HG03025 (cell line): ENCODE results near the gene CYP1A1.

Experiments
- ATAC-seq: cut with Tn5 transposase; IDR thresholded peaks from one replicate; pipeline ENCODE4 v1.9.1; 2021; ENCODE audit warnings: mild to moderate bottlenecking, moderate library complexity; ENCODE audit not compliant: unreplicated experiment, low FRiP score

Gene CYP1A1

DNA sequence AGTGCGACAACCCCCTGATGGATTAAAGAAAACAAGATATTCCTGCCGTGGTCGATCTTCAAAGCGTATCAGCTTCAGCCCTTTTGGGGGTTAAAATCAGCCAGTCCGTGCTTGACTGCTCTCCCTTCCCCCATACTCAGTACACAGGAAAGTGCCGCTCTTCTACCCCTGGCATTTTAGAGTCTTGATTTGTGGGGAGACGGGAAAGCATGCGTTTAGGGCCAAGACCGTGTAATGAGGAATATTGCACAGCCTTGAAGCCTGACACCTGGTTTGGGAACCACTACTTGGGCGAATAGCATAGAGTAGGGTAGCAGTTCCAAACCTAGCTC, 29.0 kb downstream of the CYP1A1 start:
- ATAC-seq = no peak

DNA sequence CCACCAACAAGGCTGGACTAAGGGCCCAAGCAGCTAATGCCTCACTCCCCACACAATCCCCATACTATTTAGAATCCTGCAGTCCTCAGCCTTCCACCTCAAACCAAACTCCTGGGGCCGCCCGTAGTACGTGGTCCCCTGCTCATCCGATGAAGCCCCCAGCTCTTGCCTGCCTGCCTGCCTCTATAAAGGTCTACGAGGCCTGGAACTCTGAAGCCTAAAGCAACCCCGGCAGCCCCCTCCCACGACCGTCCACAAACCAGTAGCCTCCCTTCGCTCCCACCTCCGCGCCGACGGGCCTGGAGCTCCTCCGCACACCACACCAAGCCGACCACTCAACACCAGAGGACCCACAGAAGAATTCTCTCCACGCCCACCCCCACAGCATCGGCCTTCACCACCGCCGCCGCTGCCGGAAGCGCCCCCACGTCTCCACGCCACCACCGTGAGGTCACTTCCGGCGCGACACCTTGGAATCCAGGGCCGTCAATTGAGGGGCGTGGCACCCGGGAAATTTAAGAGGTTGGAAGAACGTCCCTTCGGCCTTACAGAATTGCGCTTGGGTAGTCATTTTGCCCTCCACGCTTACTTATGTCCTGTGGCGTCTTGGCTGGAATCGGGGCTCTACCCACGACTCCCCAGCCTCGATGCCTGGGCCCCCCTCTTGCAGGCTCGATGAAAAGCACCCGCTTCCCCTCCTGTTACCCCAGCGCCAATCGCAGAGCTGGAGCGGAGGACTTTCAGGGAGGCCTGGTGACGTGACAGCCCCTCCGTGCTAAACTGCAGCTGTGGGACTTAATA, 29.5 kb downstream of the CYP1A1 start, which contains the start of gene EDC3:
Gene EDC3, minus strand, starts transcription at position 428 of the 801 bp plus-strand sequence. CDS start 20,900 bp downstream, outside the sequence.
- peak; percentile 57 for ATAC-seq

DNA sequence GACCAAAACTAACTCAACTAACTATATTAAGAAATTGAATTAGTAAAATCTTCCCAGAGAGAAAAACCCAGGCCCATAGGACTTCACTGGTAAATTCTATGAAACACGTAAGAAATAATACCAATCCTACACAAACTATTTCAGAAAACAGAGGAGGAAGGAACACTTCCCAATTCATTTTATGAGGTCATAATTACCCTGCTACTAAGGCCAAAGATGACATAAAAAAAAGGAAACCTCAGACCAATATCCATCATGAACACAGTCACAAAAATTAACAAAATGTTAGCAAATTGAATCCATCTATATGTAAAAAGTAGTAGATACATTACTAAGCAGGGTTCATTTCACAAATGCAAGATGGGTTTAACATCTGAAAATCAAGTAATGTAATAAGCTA, 33.0 kb downstream of the CYP1A1 start:
- no peak for ATAC-seq

DNA sequence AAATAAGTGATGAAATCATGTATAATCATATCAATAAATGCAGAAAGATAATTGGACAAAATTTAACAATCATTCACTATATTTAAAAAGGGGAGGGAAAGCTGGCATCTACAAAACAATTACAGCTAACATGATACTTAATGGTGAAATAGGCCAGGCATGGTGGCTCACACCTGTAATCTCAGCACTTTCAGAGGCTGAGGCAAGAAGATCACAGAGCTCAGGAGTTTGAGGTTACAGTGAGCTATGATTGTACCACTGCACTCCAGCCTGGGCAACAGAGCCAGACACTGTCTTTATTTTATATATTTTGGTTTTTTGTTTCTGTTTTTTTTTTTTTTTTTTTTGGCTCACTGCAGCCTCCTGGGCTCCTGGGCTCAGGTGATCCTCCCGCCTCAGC, 41.6 kb downstream of the CYP1A1 start:
- no peak for ATAC-seq

DNA sequence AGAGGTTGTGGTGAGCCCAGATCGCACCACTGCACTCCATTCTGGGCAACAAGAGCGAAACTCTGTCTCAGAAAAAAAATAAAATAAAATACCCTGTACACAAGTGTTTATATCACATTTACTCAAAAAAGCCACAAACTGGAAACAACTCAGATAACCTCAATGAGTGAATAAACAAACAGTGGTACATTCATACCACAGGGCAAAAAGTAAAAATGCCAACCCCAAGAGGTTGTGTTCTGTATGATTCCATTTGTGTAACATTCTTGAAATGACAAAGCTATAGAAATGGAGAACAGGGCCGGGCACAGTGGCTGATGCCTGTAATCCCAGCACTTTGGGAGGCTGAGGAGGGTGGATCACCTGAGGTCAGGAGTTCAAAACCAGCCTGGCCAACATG, 42.4 kb downstream of the CYP1A1 start:
- ATAC-seq = no peak

DNA sequence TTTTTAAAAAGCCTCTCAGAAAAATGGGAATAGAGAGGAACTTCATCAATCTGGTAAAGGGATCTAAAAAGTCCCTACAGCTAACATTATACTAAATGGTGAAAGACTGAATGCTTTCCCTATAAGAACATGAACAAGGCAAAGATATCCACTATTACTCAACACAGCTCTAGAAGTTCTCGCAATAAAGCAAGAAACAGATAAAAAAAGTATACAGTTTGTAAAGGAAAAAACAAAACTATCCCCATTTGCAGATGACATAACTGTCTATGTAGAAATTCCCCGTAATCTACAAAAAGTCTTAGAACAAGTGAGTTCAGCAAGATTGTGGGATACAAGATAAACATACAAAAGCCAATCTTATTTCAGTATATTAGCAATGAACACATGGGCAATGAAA, 44.9 kb downstream of the CYP1A1 start:
- no peak for ATAC-seq

DNA sequence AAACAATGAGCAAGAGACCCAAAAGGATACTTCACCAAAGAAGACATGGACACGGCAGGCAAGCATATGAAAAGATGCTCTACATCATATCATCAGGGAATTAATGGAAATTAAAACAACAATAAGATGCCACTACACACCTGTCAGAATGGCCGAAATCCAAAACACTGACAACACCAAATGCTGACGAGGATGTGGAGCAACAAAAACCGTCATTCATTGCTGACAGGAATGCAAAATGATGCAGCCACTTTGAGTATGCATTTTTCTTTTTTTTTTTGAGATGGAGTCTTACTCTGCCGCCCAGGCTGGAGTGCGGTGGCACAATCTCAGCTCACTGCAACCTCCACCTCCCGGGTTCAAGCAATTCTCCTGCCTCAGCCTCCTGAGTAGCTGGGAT, 48.5 kb downstream of the CYP1A1 start:
- no peak for ATAC-seq

DNA sequence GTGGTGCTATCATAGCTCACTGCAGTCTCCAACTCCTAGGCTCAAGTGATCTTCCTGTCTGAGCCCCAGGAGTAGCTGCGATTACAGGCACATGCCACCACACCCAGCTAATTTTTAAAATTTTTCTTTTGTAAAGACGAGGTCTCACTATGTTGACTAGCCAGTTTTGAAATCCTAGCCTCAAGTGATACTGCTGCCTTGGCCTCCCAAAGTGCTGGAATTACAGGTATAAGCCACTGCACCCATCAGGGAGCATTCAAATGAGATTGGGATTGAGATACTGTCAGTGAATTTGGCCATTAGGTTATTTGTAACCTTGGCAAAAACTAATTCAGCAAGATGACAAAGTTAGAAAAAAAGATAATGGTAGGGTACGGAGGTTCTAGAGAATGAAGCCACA, 51.2 kb downstream of the CYP1A1 start:
- no peak for ATAC-seq

DNA sequence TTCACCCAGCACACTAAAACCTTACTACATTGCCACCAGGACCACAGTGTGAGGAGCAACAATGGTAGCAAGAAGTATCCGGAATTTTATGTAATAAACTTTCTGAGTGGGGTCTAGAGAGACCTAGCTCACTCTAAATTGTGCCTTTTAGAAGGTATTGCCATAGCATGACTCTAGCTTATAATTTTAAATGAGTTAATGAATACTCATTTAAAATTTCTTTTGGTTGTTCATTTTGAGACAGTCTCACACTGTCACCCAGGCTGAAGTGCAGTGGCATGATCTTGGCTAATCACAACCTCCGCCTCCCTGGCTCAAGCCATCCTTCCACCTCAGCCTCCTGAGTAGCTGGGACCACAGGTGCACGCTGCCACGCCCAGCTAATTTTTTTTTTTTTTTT, 55.7 kb downstream of the CYP1A1 start:
- ATAC-seq = no peak
